Mesenchymal stem cell (in vitro differentiated cells and primary cell): ENCODE measurements around the gene HEMK1.
A peak's percentile ranks its signal among the peaks of the same experiment; 100 is the strongest.

Source experiments
- DNase-seq: peaks from one replicate; pipeline ENCODE4 v3.0.0-alpha.2; 2013
- H2AFZ ChIP-seq: one replicate; pipeline ENCODE4 v1.6.1; 2013; ENCODE audit warnings: low read depth, mild to moderate bottlenecking, control low read depth, inconsistent platforms, low read length, moderate library complexity
- H2AK5ac ChIP-seq: 2 replicates; pipeline ENCODE4 v1.6.1; 2013; ENCODE audit warnings: low read length, moderate library complexity, mild to moderate bottlenecking, inconsistent platforms; ENCODE audit not compliant: severe bottlenecking
- H2BK120ac ChIP-seq: one replicate; pipeline ENCODE4 v1.6.1; 2013; ENCODE audit warnings: low read depth, mild to moderate bottlenecking, inconsistent platforms, low read length, moderate library complexity
- H2BK12ac ChIP-seq, 2 experiments: one replicate each; pipeline ENCODE4 v1.6.1; 2013; ENCODE audit warnings: inconsistent platforms in 2 of 2, low read length in 2 of 2, mild to moderate bottlenecking in 2 of 2, moderate library complexity in 2 of 2, control low read depth in 1 of 2
- H2BK15ac ChIP-seq: one replicate; pipeline ENCODE4 v1.6.1; 2013; ENCODE audit warnings: mild to moderate bottlenecking, low read depth, inconsistent platforms; ENCODE audit not compliant: poor library complexity, severe bottlenecking
- H2BK5ac ChIP-seq: 2 replicates; pipeline ENCODE4 v1.6.1; 2013; ENCODE audit warnings: low read depth, mild to moderate bottlenecking, low read length, control low read depth, inconsistent platforms; ENCODE audit not compliant: poor library complexity, severe bottlenecking
- H3K14ac ChIP-seq, 2 experiments: one replicate each; pipeline ENCODE4 v1.6.1; 2013; ENCODE audit warnings: inconsistent platforms in 2 of 2, low read length in 2 of 2, control low read depth in 1 of 2, mild to moderate bottlenecking in 1 of 2, moderate library complexity in 1 of 2
- H3K18ac ChIP-seq, 2 experiments: one replicate each; pipeline ENCODE4 v1.6.1; 2013; ENCODE audit warnings: inconsistent platforms in 2 of 2, low read length in 2 of 2, control low read depth in 1 of 2, low read depth in 1 of 2, mild to moderate bottlenecking in 1 of 2
- H3K23ac ChIP-seq, 2 experiments: one replicate each; pipeline ENCODE4 v1.6.1; 2013; ENCODE audit warnings: inconsistent platforms in 2 of 2, low read length in 2 of 2, mild to moderate bottlenecking in 2 of 2, moderate library complexity in 2 of 2, control low read depth in 1 of 2
- H3K27ac ChIP-seq: 2 replicates; pipeline ENCODE4 v1.5.1; 2013; ENCODE audit warnings: mild to moderate bottlenecking, moderate library complexity, low read length, control low read depth, inconsistent platforms; ENCODE audit not compliant: poor library complexity, severe bottlenecking
- H3K27me3 ChIP-seq, 2 experiments: 2 replicates each; pipeline versions ENCODE4 v1.6.1 to v1.7.0; 2013; ENCODE audit warnings: low read length in 2 of 2, mild to moderate bottlenecking in 2 of 2, moderate library complexity in 2 of 2, control low read depth in 1 of 2, inconsistent platforms in 1 of 2; ENCODE audit not compliant: control insufficient read depth in 1 of 2, insufficient read depth in 1 of 2
- H3K36me3 ChIP-seq, 2 experiments: 2 replicates each; pipeline versions ENCODE4 v1.6.1 to v1.7.0; 2013; ENCODE audit warnings: low read length in 2 of 2, control low read depth in 1 of 2, inconsistent platforms in 1 of 2, low read depth in 1 of 2, mild to moderate bottlenecking in 1 of 2; ENCODE audit not compliant: insufficient read depth in 2 of 2, control insufficient read depth in 1 of 2
- H3K4ac ChIP-seq, 2 experiments: one replicate each; pipeline ENCODE4 v1.6.1; 2013; ENCODE audit warnings: inconsistent platforms in 2 of 2, low read length in 2 of 2, mild to moderate bottlenecking in 2 of 2, moderate library complexity in 2 of 2, control low read depth in 1 of 2, low read depth in 1 of 2
- H3K4me1 ChIP-seq: 2 replicates; pipeline ENCODE4 v1.6.1; 2013; ENCODE audit warnings: low read depth, low read length, control low read depth; ENCODE audit not compliant: control insufficient read depth, insufficient read depth
- H3K4me2 ChIP-seq: 2 replicates; pipeline ENCODE4 v1.6.1; 2013; ENCODE audit warnings: low read length, mild to moderate bottlenecking, inconsistent platforms; ENCODE audit not compliant: poor library complexity, severe bottlenecking
- H3K4me3 ChIP-seq, 2 experiments: 2 replicates each; pipeline versions ENCODE4 v1.5.1 to v1.7.0; 2013; ENCODE audit warnings: low read length in 2 of 2, mild to moderate bottlenecking in 2 of 2, control low read depth in 1 of 2, low read depth in 1 of 2; ENCODE audit not compliant: insufficient read depth in 1 of 2
- H3K79me1 ChIP-seq: replicated peaks from 2 replicates; pipeline ENCODE4 v1.6.1; 2013; ENCODE audit warnings: mild to moderate bottlenecking, control low read depth, low read length, inconsistent platforms; ENCODE audit not compliant: poor library complexity, severe bottlenecking
- H3K9ac ChIP-seq: 2 replicates; pipeline ENCODE4 v1.7.0; 2013; ENCODE audit warnings: mild to moderate bottlenecking, low read length, moderate library complexity
- H3K9me3 ChIP-seq: 2 replicates; pipeline ENCODE4 v1.7.0; 2013; ENCODE audit warnings: mild to moderate bottlenecking, low read length; ENCODE audit not compliant: control insufficient read depth
- H4K8ac ChIP-seq: one replicate; pipeline ENCODE4 v1.6.1; 2013; ENCODE audit warnings: inconsistent platforms, mild to moderate bottlenecking, low read length, moderate library complexity
- H4K91ac ChIP-seq: one replicate; pipeline ENCODE4 v1.6.1; 2013; ENCODE audit warnings: mild to moderate bottlenecking, low read length, inconsistent platforms
- WGBS: methylation state at CpG from one replicate; pipeline ENCODE4 v1.1.7; 2013; ENCODE audit warnings: mixed read lengths; 5-methylcytosine and 5-hydroxymethylcytosine counted together

The HEMK1 gene

DNA sequence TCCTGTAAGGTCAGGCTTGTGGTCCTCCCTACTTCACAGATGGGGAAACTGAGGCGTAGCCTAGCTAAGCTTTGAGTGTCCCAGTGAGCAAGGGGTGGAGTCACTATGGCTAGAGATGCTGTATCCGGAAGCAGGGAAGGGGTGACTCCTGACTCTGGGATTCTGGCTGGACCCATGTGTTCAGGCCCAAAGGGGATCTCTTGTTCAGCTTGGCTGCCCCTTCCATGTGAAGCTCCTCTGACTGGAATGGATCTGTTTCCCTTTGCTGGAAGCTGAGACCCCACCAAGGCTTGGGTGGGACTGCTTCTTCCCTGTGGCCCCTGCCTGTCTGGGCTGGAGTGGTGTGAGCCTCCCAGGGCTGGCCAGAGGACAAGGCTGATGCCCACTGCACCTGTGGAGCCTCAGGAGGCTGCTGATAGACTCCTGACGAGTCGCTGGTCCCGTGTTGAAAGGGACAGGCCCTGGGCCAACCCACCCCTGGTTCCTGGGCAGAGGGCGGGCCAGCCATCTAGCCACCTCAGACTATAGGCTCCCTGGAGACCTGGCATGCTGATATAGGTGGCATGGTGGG, 48.7 kb downstream of the HEMK1 start:
- Histone ChIP-seq H3K4me2 (peak overlapping the region; percentile 85), H3K14ac (peak overlapping the region in 1 of 2 experiments; percentile 66), H3K23ac (peak overlapping the region in 1 of 2 experiments; percentile 61), H4K8ac (no peak overlapping the region), H2BK5ac (no peak overlapping the region), H3K4me1 (peaks cover 20% of the 10 kb centered on the region), H3K4me3 (peak overlapping the region in 1 of 2 experiments; percentile 96), H3K18ac (peak overlapping the region in 1 of 2 experiments; percentile 52), H3K27ac (no peak overlapping the region), H4K91ac (peak overlapping the region; percentile 9), H3K9ac (peak overlapping the region; percentile 93), H2AK5ac (no peak overlapping the region), H3K27me3 (no peaks in the 10 kb centered on the region), H2BK12ac (peak overlapping the region in 1 of 2 experiments; percentile 64), H3K9me3 (no peaks in the 10 kb centered on the region), H2BK15ac (peak overlapping the region; percentile 20), H3K4ac (peak overlapping the region in 1 of 2 experiments; percentile 19), H3K36me3 (peaks cover 5 to 20% of the 10 kb centered on the region in 2 experiments), H2AFZ (no peak overlapping the region), H3K79me1 (peaks cover 17% of the 10 kb centered on the region), H2BK120ac (no peak overlapping the region)
- DNase-seq, result no peak
- 84% methylated on average over 5 of the region's 6 CpGs for WGBS

DNA sequence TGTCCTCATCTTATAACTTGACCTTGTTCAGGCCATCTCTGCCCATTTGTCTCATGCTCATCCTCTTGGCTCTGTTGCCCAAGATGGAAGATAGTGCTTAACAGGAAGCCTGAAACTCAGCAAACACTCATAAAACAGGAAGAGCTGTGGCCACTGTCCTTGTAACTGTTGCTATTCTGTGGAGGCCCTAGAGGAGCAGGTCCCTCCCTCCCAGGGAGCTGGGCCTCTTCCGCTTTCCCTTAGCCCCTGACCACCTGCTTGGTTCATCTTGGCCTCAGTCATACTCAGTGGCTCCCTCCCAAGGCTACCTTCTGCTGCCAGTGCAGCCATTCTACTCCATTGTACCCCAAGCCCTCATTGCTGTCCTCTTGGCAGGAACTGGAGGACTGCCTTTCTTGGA, 51.1 kb downstream of the HEMK1 start:
- no peak overlapping the region for H4K91ac ChIP-seq
- no peak overlapping the region for H2BK15ac ChIP-seq
- peaks cover 30% of the 10 kb centered on the region for H3K79me1 ChIP-seq
- H3K14ac ChIP-seq, result no peak overlapping the region
- H3K9me3 ChIP-seq, result no peaks in the 10 kb centered on the region
- H3K4me2 ChIP-seq, result no peak overlapping the region
- H3K18ac ChIP-seq, result peak overlapping the region in 1 of 2 experiments; percentile 9
- H3K23ac ChIP-seq, result no peak overlapping the region
- H4K8ac ChIP-seq, result peak overlapping the region; percentile 48
- no peak overlapping the region for H2AFZ ChIP-seq
- no peak overlapping the region for H2AK5ac ChIP-seq
- H3K4me3 ChIP-seq, result peak overlapping the region in 1 of 2 experiments; percentile 11
- H3K27ac ChIP-seq, result no peak overlapping the region
- H3K9ac ChIP-seq, result no peak overlapping the region
- no peak overlapping the region for H2BK12ac ChIP-seq
- H3K4me1 ChIP-seq, result peaks cover 30% of the 10 kb centered on the region
- peaks cover 12 to 30% of the 10 kb centered on the region in 2 experiments for H3K36me3 ChIP-seq
- no peaks in the 10 kb centered on the region for H3K27me3 ChIP-seq
- no peak overlapping the region for H3K4ac ChIP-seq
- no peak overlapping the region for H2BK5ac ChIP-seq
- DNase-seq, result no peak
- 100% methylated on average over 1 of the region's 1 CpG for WGBS
- no peak overlapping the region for H2BK120ac ChIP-seq

DNA sequence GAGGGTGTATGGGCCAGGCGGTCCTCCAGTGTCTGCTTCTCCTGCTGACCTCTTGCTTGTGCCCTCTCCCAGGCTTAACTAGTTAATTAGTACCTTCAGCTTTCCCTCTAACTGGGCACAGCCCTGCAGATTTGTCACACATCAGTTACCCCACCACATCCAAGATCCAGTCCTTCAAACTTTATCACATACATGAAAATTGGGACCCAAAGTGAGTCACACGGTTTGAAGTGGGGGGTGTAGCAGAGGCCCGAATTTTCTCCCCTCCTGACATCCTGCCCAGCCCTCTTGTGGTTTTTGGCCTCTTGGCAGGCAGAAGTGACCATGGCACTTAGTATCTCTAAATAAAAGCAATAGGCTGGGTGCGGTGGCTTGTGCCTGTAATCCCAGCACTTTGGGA, 51.5 kb downstream of the HEMK1 start:
- Histone ChIP-seq H3K27ac (no peak overlapping the region), H2BK12ac (no peak overlapping the region), H3K14ac (no peak overlapping the region), H3K18ac (peak overlapping the region in 1 of 2 experiments; percentile 9), H3K36me3 (peaks cover 12 to 30% of the 10 kb centered on the region in 2 experiments), H3K4me2 (no peak overlapping the region), H3K23ac (no peak overlapping the region), H3K79me1 (peaks cover 33% of the 10 kb centered on the region), H2AK5ac (no peak overlapping the region), H4K91ac (no peak overlapping the region), H2BK5ac (no peak overlapping the region), H3K27me3 (no peaks in the 10 kb centered on the region), H3K4ac (no peak overlapping the region), H2BK15ac (no peak overlapping the region), H3K4me1 (peaks cover 33% of the 10 kb centered on the region), H3K9ac (no peak overlapping the region), H3K9me3 (no peaks in the 10 kb centered on the region), H3K4me3 (peak overlapping the region in 1 of 2 experiments; percentile 11), H2BK120ac (no peak overlapping the region), H4K8ac (peak overlapping the region; percentile 48), H2AFZ (no peak overlapping the region)
- no peak for DNase-seq
- WGBS, result 76% methylated on average over 4 of the region's 4 CpGs

DNA sequence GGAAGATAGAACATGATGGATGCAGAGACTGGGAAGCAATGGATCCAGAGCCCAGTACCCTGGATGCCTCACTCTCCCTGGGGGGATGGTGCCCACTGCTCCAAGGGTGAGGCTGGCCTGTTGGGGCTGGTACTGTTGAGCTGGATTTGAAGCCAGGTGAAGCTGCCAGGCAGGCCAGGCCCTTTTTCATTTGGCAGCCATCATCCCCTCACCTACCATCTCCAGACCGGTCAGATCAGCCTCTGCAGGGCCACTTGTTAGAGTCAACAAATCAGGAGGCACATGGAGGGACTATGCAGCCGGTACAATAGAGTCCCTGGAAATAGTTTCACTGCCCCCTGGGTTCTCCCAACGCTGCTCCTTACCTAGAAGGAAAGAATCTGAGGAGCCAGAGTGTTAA, 53.6 kb downstream of the HEMK1 start:
- no peak overlapping the region for H2AK5ac ChIP-seq
- no peak overlapping the region for H3K4ac ChIP-seq
- no peak overlapping the region for H3K23ac ChIP-seq
- H2BK12ac ChIP-seq, result no peak overlapping the region
- no peaks in the 10 kb centered on the region for H3K9me3 ChIP-seq
- H3K9ac ChIP-seq, result no peak overlapping the region
- no peak overlapping the region for H3K4me2 ChIP-seq
- H4K8ac ChIP-seq, result no peak overlapping the region
- H2AFZ ChIP-seq, result no peak overlapping the region
- peaks cover 17 to 30% of the 10 kb centered on the region in 2 experiments for H3K36me3 ChIP-seq
- no peak overlapping the region for H4K91ac ChIP-seq
- H3K18ac ChIP-seq, result no peak overlapping the region
- H2BK120ac ChIP-seq, result no peak overlapping the region
- 89% methylated on average over 3 of the region's 3 CpGs for WGBS
- peaks cover 43% of the 10 kb centered on the region for H3K79me1 ChIP-seq
- no peak overlapping the region for H3K4me3 ChIP-seq
- H3K27ac ChIP-seq, result no peak overlapping the region
- H3K4me1 ChIP-seq, result peaks cover 36% of the 10 kb centered on the region
- no peak overlapping the region for H2BK5ac ChIP-seq
- H2BK15ac ChIP-seq, result no peak overlapping the region
- H3K27me3 ChIP-seq, result no peaks in the 10 kb centered on the region
- DNase-seq, result no peak
- no peak overlapping the region for H3K14ac ChIP-seq
